ENCODE results near the gene ULBP2.

- TF ChIP-seq CTCF (conservative IDR thresholded peaks at IDR 0.05 in 1 of 2, IDR thresholded peaks at IDR 0.05 in 1 of 2; ENCODE audit: extremely low read depth in 1 of 2, insufficient read depth in 1 of 2, low read depth in 1 of 2, low read length in 2 of 2) (no peak), EZH2 (IDR thresholded peaks at IDR 0.05; ENCODE audit: borderline replicate concordance, low read length) (no peak)
Measured at GRCh38 chr6:149910721-149911151, 31.1 kb upstream of the ULBP2 start.
